ENCODE results near the gene NACA2. TPM values are rescaled to one million over a fixed set of nuclear protein-coding genes. Genes with fewer than 3 reads are reported as not detected.

The NACA2 gene
- not detected in 2 replicates for total RNA-seq

DNA sequence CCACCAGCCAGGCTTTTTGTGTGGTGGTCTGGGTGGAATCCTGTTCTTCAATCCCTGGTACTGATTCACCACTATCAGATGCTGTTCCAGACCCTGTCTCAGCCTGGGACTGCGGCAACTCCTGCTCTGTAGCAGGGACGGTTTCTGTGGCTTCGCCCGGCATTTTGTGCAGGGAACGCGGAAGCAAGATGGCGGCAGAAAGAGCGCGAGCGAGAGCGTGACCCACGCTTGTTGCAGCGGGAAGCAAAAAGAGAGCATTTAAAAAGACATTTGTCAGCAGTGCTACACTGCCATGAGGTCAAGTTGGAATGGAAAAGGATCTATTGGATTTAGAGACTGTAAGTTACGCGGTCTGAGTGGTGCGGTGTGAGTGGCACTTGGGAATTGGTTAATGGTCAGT lies at the start of gene NACA2:
Gene NACA2 (minus strand): TSS at position 202 of the 400 bp plus-strand sequence. CDS start 39 bp downstream, at position 163.

Other genes with a start within 250 kb of the NACA2 start
- gene TBX2, start 191.4 kb downstream of the NACA2 start, total RNA-seq, result under 0.01 and 0.65 TPM in 2 replicates
- not detected in 2 replicates for gene TBX4, start 138.8 kb downstream of the NACA2 start, total RNA-seq

Data from dermis lymphatic vessel endothelial cell (primary cell).